GM19397 (cell line): Measurements from ENCODE around the gene NUMB.
A peak's percentile ranks its signal among the peaks of the same experiment; 100 is the strongest.

Source experiments
- ATAC-seq: cut with Tn5 transposase; IDR thresholded peaks from one replicate; pipeline ENCODE4 v1.9.1; 2021; ENCODE audit warnings: mild to moderate bottlenecking, moderate library complexity; ENCODE audit not compliant: unreplicated experiment

The NUMB gene

DNA sequence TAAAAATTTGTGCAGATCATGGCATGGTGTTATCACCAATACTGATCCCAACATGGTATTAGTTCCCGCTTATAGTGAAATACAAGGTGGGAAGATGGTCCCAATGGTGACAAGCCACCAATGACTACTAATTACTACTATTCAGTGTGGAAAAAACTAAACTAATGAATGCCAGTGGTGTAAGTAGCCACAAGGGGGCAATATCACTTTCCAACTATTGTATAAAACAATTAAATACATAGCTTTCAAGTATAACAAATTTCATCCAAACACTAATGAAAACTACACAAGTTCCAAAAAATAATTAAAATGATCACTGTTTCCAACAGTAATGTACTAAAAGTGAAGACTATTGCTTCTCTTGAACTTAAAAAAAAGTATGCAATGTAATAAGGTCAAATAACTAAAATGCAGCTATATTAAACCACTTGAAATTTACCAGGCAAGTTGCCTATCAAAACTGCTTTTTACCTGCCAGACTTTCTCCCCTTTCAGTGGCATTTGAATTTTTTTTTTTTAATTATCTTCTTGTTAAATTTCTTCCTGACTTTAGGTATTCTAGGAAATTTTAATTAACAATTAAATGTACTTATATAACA is 163.0 kb downstream of the NUMB start:
- ATAC-seq: no peak

GRCh38 chr14:73293782-73294781 is 164.3 kb downstream of the NUMB start:
- no peak for ATAC-seq

GRCh38 chr14:73290279-73290678 is 168.1 kb downstream of the NUMB start:
- no peak for ATAC-seq

GRCh38 chr14:73289729-73290128 is 168.6 kb downstream of the NUMB start:
- no peak for ATAC-seq

DNA sequence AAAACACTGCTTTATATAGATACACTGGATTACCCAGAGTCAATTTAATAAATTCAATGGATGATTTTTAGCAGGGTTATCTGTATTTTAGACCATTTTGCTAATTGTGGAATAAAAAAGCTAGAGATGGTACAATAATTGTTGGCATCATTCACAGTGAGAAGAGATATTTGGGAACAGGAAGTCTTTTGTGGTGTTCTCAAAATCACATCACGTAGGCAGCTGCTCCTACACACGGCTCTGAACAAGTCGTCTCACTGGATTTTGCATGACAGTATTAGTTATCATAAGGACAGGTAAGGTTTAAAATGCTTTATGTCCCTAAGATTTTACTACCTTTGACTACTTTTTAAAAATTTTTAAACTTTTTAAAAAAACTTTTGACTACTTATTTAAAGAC is 169.0 kb downstream of the NUMB start:
- ATAC-seq: no peak

DNA sequence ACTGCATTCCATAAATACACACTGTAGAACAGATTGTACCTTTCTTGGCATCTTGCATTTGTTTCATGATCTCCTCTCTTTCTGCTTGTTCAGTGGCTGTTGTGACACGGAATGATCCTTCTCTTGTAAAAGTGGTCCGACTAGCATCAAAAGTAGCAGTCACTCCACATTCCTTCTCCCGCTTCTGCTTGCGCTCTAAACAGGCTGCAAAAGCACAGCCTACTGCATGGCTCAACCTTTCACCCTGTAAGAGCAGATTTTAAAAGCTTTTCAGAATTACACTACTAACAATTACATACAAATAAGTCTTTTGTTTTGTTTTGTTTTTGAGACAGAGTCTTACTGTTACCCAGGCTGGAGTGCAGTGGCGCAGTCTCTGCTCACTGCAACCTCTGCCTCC is 171.3 kb downstream of the NUMB start:
- ATAC-seq: no peak

DNA sequence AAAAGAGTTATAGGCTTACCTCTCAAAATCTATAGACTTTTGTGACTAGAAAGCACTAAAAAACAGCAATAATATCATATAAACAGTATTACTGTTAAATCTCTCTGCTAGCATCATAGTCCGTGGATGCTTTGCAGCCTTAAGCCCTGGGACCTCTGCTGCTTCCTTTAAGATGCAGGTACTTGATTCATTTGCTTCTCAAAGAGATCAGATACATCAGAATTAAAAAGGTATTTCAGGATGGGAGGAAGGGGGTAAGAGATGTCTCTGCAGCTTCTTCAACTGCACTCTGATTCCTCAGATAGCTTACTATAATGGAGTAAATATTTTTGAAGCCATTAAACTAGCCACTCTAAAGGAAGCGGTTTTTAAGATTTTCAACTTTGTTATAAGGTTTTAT is 171.7 kb downstream of the NUMB start:
- no peak for ATAC-seq

GRCh38 chr14:73285979-73286378 is 172.4 kb downstream of the NUMB start:
- ATAC-seq: no peak

- no peak for ATAC-seq
These were observed 174.6 kb downstream of the NUMB start for GRCh38 chr14:73283608-73284379.

- ATAC-seq: no peak
These were observed 177.4 kb downstream of the NUMB start for GRCh38 chr14:73280903-73281302.

DNA sequence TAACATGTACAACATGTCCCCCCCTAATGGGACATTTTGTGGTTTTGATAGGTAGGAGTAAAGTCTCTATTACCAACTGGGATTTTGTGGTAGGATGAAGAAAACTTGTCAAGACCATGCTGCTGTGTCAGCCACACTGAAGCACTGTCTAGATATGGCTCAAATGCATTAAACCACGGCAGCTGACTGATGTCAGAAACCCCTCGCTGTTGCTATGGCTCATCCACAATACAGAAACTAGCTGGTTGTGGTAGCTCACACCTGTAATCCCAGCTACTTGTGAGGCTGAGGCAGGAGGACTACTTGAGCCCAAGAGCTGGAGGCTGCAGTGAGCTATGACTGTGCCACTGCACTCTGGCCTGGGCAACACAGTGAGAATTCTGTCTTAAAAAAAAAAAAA is 181.0 kb downstream of the NUMB start:
- no peak for ATAC-seq

GRCh38 chr14:73276836-73277235 is 181.5 kb downstream of the NUMB start:
- ATAC-seq: no peak

- no peak for ATAC-seq
These were observed 184.5 kb downstream of the NUMB start for GRCh38 chr14:73273799-73274198.

- no peak for ATAC-seq
These were observed 186.0 kb downstream of the NUMB start for GRCh38 chr14:73272393-73272792.

GRCh38 chr14:73269729-73270531 is 188.4 kb downstream of the NUMB start:
- peak; percentile 85 for ATAC-seq

DNA sequence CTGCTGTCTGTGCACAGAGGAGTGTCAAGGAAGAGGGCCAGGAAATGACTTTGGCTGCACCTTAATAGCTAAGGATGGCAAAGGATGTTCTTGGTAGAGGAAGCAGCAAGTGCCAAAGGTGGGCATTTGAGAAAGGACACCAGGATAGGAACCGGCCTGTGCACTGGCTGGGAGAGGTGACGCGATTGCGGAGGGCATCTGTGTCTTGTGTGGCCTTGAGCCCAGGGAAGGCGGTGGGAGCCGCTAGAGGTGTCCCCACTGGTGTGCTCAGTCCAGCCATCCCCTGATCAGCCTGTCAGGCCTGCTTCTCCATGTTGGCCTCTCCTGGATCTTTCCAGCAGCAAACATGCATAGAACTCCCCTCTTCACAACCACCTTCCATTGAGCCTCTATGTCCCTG is 190.9 kb downstream of the NUMB start:
- no peak for ATAC-seq

DNA sequence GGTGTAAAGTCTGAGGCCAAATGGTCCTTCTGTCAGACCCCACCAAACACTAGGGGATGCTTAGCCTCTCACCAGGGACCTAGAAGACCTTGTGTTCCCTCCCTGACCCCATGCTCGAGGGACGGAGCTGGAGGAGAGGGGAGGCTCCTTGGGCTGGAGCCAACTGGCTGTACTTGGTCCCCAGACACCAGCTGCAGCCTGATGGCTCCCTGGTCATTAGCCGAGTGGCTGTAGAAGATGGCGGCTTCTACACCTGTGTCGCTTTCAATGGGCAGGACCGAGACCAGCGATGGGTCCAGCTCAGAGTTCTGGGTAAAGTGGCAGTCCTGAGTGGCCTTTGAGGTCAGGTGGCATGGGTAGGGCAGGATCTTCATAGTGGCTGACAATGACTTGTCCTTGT is 192.0 kb downstream of the NUMB start:
- ATAC-seq: no peak

GRCh38 chr14:73265721-73266046 is 192.7 kb downstream of the NUMB start:
- ATAC-seq: no peak

DNA sequence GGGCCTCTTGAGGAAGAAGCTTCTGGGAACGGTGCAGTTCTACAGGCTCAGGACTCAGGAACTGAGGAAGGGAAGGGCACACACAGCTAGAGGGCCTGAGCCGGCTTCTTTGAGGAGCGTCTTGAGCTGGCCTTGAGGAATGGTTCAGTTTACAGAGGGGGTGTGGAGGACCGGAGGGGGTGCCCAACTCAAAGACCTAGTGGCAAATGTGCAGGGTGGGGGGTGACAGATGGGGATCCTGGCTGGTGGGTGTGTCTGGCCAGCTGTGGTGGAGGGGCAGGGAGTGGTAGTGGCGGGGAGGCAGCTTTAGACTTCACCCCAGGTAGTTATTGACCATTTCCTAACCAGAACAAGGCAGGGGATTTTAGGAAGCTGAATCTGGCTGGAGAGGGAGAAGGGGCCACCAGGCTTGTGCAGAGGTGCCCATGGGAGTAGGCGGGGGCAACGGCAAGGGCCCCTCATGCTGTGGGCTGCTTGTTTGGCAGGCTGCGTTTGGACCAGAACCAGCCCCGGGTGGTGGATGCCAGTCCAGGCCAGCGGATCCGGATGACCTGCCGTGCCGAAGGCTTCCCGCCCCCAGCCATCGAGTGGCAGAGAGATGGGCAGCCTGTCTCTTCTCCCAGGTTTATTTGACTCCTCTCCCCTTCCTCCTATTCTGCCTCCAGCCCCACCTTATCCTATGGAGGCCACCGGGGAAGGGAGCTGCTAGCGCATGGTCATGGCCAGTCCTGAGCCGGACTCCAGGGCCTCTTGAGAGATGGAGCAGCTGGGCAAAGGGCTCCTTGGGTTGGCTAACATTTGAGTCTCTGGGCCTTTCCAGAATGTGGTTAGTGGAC is 193.2 kb downstream of the NUMB start:
- ATAC-seq: no peak
